ENCODE measurements around the gene CSRNP3.

CSRNP3 gene

GRCh38 chr2:165691615-165692014, 222.1 kb downstream of the CSRNP3 start:
- H3K27me3 ChIP-seq (replicated peaks; ENCODE audit: control insufficient read depth, insufficient read depth, low read length), result no peaks in the 10 kb centered on the region
- DNase-seq (ENCODE audit: extremely low read depth, insufficient read length), result no peak
- no peak overlapping the region for H3K4me3 ChIP-seq (replicated peaks; ENCODE audit: low read depth, low read length)
- TF ChIP-seq, protein P1, sequence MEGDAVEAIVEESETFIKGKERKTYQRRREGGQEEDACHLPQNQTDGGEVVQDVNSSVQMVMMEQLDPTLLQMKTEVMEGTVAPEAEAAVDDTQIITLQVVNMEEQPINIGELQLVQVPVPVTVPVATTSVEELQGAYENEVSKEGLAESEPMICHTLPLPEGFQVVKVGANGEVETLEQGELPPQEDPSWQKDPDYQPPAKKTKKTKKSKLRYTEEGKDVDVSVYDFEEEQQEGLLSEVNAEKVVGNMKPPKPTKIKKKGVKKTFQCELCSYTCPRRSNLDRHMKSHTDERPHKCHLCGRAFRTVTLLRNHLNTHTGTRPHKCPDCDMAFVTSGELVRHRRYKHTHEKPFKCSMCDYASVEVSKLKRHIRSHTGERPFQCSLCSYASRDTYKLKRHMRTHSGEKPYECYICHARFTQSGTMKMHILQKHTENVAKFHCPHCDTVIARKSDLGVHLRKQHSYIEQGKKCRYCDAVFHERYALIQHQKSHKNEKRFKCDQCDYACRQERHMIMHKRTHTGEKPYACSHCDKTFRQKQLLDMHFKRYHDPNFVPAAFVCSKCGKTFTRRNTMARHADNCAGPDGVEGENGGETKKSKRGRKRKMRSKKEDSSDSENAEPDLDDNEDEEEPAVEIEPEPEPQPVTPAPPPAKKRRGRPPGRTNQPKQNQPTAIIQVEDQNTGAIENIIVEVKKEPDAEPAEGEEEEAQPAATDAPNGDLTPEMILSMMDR (IDR thresholded peaks at IDR 0.05; ENCODE audit: insufficient read depth, low read length, poor library complexity, severe bottlenecking), result no peak
- no peaks in the 10 kb centered on the region for H3K36me3 ChIP-seq (ENCODE audit: control insufficient read depth, insufficient read depth, low read length)

GRCh38 chr2:165692906-165693305, 223.4 kb downstream of the CSRNP3 start:
- no peak overlapping the region for H3K4me3 ChIP-seq (replicated peaks; ENCODE audit: low read depth, low read length)
- no peaks in the 10 kb centered on the region for H3K27me3 ChIP-seq (replicated peaks; ENCODE audit: control insufficient read depth, insufficient read depth, low read length)
- no peaks in the 10 kb centered on the region for H3K36me3 ChIP-seq (ENCODE audit: control insufficient read depth, insufficient read depth, low read length)
- TF ChIP-seq, protein P1 (IDR thresholded peaks at IDR 0.05; ENCODE audit: insufficient read depth, low read length, poor library complexity, severe bottlenecking), result no peak
- no peak for DNase-seq (ENCODE audit: extremely low read depth, insufficient read length)

- no peak overlapping the region for H3K4me3 ChIP-seq (replicated peaks; ENCODE audit: low read depth, low read length)
- no peak for DNase-seq (ENCODE audit: extremely low read depth, insufficient read length)
- TF ChIP-seq, protein P1 (IDR thresholded peaks at IDR 0.05; ENCODE audit: insufficient read depth, low read length, poor library complexity, severe bottlenecking), result no peak
- no peaks in the 10 kb centered on the region for H3K36me3 ChIP-seq (ENCODE audit: control insufficient read depth, insufficient read depth, low read length)
- no peaks in the 10 kb centered on the region for H3K27me3 ChIP-seq (replicated peaks; ENCODE audit: control insufficient read depth, insufficient read depth, low read length)
These were observed 224.3 kb downstream of the CSRNP3 start for GRCh38 chr2:165693838-165694237.

- Histone ChIP-seq H3K36me3 (ENCODE audit: control insufficient read depth, insufficient read depth, low read length) (no peaks in the 10 kb centered on the region), H3K4me3 (replicated peaks; ENCODE audit: low read depth, low read length) (no peak overlapping the region), H3K27me3 (replicated peaks; ENCODE audit: control insufficient read depth, insufficient read depth, low read length) (no peaks in the 10 kb centered on the region)
- no peak for DNase-seq (ENCODE audit: extremely low read depth, insufficient read length)
- TF ChIP-seq, protein P1 (IDR thresholded peaks at IDR 0.05; ENCODE audit: insufficient read depth, low read length, poor library complexity, severe bottlenecking), result no peak
These were observed 228.4 kb downstream of the CSRNP3 start for GRCh38 chr2:165697748-165698443.

DNA sequence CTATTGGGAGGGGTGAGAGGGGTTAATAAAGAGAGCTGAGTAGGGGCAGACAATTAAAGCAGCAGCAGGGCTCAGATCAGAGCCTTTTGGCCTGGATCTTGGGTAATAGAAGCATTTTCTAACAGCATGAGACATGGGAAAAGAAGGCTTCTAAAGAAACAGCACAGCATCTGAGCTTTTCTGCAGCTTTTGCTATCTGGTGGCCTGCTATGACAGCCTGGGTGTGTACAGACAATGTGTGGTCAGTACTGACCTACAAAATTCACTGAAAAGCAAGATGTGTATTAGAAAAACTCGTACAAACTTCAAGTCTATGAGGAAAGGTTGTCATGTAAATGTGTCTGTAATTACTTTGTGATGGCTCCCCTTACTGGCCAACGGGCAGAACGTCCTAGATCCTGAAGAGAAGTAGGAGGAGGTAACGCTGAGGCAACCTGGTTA, 229.0 kb downstream of the CSRNP3 start:
- TF ChIP-seq, protein P1 (IDR thresholded peaks at IDR 0.05; ENCODE audit: insufficient read depth, low read length, poor library complexity, severe bottlenecking), result peak; percentile 62
- no peak overlapping the region for H3K4me3 ChIP-seq (replicated peaks; ENCODE audit: low read depth, low read length)
- H3K36me3 ChIP-seq (ENCODE audit: control insufficient read depth, insufficient read depth, low read length), result no peaks in the 10 kb centered on the region
- no peaks in the 10 kb centered on the region for H3K27me3 ChIP-seq (replicated peaks; ENCODE audit: control insufficient read depth, insufficient read depth, low read length)
- DNase-seq (ENCODE audit: extremely low read depth, insufficient read length), result no peak
